Measurements from ENCODE around the gene AQP2.

Gene AQP2

DNA sequence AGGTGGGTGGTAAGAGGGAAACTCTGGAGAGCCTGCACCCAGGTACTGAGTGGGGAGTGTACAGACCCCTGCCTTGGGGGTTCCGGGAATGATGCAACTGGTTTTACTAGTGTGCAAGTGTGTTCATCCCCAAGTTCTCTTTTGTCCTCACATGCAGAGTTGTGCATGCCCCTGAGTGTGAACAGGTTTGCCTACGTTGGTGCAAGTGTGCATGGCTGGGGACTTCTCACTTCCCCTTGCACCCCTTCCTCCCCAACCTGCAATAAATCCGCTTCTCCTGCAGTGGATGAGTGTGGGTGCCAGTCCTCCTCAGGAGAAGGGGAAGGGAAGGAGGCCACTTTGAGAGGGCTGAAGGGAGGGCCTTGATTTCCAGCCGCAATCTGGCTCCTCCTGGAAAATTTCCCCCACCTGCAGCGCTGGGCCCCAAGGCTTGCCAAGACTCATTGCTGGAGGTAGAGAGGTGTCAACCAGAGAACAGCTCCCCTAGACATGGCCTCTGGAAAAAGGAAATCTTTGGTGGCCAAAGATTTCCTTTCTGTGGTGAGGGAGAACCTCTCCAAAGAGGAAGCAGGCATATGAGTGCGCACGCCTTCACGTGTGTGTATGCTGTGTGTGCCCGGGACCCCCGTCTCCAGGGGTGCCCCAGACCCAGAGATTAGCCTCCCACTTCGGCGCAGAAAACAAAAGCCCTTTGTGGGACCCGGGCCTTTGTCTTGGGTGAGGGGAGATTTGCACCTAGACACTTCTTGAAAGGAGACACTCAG lies 5.5 kb downstream of the AQP2 start:
- no peak for DNase-seq

DNA sequence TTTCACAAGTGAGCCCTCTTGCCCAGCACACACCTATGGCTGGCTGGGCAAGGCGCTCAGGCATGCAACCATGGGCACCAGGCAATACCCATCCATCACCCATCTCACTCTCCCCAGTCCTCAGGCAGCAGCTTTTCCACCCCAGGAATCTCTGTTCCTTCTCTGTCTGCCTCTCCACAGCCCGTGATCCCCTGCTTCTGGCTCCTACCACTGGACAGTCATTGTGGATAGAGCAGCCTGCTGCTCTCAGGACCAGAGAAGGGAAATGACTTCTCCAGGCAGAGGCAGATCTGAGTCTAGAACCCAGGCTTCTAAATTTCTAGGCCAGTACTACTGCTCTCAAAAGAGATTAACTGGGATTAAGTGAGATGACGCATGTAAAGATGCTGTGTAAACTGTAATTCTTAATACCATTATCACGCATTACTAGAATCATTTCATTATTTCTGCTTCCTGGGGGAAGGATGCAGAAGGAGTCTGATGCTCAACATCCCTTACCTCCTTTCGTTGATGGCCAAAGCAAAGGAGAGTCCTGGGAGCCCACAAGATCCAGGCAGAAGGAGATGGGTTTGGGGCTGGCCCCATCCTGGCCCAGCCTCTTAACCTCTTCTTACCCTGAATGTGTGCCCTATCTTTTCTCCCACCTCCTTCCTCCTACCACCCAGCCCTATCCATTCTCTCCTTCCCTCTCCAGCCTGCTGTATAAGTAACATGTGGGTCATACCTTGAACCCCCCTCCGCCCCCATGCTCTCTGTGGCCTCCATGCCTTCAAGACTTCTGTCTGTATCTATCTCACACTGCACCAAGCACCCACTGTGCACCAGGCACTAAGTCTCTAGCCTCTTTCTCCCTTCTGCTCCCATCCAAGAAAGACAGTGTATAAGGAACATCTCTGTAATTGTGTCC lies 6.4 kb downstream of the AQP2 start:
- no peak for DNase-seq

DNA sequence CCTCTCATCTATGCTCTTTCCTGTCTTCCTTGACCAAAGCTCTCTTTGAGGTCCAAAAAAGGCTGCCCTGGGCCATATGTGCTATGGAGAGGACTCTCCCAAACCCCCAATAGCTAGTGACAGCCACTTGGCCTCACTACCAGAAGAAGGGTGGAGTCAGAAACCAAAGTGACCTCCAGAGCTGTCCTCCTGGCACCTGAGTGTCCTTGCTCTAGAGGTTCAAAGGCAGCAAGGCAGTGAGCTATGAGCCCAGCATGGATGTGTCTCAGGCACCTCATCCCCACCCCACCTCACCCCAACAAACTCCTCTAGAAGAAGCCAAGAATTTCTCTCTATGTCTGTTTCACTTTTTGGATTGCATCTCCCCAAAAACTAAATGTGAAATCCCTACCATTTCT lies 7.0 kb downstream of the AQP2 start:
- DNase-seq: no peak

DNA sequence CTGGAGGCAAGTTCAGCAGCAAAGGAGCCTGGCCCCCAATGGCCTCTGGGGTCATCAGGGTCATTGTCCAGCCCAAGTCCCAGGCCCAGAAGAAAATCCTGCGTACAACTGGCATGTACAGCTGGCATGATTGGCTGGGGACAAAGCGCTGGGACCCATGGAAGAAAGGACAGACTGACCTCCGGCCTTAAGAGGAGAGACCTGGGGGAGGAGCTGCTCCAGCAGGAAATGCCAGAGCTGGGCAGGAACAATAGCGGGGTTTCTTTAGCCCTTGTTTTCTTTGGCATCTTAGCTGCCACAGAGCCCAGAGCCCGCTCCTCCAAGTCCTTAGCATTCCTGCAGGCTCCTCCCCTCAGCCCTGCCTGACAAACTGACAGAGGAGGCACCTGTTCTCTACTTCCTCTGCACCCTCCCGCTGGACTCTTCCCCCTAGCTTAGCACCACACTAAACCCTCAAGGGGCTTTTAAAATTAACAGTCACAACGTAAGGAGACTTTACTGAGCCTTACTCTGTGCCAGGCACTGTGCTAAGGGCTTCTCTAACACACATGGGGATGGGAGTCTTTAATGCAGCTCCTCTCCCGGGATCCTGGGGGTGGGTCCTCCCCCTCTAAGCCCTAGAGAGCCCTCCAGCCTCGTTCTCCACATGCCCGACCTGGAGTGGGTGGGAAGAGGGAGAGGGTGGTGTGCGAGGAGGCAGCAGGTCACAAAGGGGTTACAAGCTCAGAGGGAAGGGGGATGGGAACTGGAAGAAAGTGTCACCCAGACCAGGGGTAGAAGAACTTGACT lies 9.3 kb downstream of the AQP2 start:
- peak; percentile 45 for DNase-seq

DNA sequence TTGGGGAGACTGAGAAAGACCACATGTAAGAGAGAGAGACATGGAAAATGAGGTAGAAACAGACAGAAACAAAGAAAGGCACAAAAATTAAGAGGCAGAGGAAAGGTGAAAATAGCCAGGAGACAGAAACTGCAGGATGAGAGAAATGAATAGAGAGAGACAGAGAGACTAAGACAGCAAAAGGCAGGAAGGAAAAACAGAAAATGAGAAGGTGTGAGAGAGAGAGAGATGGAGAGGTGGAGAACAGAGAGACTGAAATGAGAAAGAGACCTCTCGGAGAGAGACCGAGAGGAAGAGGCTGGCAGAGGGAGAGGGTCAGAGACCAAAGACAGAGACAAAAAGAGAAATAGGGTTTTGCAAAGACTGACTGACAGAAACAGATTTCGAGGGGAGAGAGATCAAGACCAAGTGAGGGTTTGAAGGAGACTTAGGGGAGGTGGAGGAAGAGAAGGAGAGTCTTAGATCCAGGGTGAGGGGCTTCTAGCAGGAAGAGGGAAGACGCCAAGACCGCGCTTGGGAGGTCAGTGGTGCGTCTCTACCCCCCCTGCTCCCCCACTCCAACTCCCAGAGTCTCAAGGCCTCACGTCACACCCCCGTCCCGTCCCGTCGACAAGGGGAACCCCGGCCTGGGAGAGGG lies 10.1 kb downstream of the AQP2 start:
- no peak for DNase-seq

DNA sequence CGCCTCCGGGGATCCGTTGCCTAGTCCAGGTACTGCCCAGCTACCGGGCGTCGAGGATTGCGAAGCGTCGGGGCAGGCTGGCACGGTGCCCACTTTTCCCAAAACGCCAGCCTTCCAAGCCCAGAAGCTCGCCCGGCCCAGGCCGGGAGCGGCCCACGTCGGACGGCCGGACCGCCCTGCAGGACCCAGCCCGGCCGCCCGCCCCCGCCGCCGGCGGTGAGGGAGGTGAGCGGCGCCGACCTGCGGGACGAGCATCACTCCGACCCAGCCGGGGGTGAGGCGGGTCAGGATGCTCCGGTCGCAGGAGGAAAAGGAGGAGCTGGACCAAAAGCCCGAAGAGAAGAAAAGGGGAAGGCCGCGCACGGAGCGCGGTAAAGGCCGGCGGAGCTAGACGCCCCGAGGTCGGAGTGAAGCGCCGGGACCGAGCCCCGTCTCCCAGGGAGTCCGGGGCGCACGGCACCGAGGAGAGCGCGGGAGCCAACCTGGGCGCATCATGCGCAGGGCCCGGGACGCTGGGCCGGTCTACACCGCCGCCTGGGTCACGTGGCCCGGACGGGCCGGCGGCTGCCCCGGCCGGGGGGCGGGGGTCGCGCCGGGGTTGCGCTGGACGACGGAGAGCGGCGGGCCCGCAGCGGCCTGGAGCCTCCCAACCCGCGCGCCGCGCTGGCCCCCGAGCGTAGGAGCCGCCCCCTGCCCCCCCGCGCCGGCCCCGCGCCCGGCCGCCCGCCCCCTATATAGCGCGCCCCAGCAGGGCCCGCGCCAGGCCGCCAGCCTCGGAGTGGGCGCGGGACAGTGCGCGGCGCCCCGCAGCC lies 10.8 kb downstream of the AQP2 start, which contains the start of gene AQP5:
Gene AQP5 (plus strand): TSS at position 762 of the 812 bp plus-strand sequence. CDS start 146 bp downstream, outside the sequence.
- no peak for DNase-seq

DNA sequence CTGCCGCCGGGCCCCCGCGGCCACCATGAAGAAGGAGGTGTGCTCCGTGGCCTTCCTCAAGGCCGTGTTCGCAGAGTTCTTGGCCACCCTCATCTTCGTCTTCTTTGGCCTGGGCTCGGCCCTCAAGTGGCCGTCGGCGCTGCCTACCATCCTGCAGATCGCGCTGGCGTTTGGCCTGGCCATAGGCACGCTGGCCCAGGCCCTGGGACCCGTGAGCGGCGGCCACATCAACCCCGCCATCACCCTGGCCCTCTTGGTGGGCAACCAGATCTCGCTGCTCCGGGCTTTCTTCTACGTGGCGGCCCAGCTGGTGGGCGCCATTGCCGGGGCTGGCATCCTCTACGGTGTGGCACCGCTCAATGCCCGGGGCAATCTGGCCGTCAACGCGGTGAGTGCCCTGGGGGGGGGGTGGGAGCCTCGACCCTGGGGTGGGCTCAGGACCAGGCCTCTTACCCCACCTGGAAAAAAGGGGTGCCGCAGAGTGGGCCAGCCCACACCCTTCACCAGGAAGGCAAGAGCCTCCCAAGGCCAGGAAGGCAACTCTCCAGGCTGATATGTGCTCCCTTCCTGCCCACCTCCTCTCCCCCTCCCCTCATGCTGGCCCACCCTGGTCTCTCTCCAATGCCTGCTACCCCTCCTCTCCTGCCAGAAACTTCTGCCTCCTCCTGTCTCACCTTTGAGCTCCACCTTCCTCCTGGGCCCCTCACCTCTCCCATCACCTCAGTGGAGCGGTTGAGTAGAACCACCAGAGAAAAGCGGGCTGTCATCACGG lies 11.6 kb downstream of the AQP2 start:
- no peak for DNase-seq

DNA sequence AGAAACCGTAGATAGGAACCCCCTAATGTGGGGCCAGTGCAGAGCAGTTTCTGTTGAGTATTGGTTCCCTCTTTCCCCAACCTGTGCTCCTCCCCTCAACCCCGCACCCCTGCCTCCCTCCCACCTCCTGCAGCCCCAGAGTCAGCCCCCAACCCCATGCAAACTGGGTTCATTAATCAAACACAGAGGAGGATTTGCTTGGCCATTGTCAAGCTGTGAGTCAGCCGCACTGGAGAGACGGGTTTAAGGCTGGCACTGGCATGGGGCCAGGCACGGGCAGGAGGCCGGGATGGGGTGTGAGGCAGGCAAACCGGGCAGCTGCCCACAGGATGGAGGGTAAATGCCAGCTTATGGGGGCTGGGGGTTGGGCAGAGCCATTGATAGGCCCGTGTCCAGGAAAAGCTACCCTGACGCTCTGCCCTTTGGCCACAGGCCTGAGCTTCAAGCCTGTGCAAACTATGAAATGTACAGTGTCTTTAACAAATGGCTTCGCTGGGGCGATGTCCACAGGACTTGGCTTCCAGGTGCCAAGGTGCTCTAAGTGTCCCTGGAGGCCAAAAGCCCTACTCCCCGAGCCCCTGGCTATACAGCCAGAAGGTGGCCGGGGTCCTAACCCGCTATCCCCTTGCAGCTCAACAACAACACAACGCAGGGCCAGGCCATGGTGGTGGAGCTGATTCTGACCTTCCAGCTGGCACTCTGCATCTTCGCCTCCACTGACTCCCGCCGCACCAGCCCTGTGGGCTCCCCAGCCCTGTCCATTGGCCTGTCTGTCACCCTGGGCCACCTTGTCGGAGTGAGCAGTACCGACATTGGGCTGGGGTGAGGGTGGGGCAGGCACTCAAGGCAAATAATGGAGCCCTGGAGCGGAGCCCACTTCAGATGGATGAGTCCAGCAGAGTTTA lies 12.6 kb downstream of the AQP2 start:
- DNase-seq: peak; percentile 22

DNA sequence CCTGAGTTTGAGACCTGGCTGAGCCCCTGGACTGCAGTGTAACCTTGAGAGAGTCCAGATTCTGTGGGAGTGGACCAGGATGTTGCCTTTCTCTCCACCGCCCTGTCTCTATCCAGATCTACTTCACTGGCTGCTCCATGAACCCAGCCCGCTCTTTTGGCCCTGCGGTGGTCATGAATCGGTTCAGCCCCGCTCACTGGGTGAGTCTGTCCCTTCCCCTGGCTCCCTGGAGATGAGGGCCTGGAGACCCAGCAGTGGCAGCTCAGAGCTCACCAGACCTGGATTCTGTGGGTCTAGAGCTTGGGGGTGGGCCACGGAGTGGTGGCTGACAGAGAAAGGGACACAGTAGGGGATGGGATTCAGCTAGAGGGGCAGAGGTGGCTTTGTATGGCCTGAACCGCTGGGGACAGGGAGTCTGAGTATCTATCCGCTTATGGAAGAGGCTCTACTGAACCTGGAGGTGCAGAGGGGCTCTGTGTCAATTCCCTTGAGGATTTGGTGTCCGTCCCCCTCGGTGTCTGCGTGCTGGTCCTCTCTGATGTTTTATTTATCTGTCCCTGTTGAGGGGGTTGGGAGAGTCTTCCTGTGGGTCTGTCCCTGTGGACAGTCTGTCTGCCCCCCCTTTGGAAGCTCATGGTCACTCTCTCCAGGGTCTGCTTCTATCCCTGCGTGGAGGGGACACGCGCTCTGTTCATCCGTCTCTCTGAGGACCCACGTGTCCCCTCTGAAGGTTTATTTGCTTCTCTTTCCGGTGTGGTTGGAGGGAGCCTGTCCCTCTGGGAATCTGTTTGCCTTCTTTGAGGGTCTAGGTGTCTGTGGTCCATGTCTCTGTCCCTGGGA lies 13.7 kb downstream of the AQP2 start:
- DNase-seq: no peak

DNA sequence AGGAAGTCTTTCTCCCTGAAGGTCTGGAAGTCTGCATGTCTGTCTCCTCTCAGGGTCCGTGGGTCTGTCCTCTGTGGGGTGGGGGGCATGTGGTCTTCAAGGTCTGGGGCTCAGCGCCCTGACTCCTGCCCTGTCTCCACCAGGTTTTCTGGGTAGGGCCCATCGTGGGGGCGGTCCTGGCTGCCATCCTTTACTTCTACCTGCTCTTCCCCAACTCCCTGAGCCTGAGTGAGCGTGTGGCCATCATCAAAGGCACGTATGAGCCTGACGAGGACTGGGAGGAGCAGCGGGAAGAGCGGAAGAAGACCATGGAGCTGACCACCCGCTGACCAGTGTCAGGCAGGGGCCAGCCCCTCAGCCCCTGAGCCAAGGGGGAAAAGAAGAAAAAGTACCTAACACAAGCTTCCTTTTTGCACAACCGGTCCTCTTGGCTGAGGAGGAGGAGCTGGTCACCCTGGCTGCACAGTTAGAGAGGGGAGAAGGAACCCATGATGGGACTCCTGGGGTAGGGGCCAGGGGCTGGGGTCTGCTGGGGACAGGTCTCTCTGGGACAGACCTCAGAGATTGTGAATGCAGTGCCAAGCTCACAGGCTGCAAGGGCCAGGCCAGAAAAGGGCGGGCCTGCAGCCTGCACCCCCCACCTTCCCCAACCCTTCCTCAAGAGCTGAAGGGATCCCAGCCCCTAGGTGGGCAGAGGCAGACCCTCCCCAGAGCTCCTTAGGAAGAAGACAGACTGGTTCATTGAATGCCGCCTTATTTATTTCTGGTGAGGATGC lies 14.5 kb downstream of the AQP2 start:
- DNase-seq: no peak

DNA sequence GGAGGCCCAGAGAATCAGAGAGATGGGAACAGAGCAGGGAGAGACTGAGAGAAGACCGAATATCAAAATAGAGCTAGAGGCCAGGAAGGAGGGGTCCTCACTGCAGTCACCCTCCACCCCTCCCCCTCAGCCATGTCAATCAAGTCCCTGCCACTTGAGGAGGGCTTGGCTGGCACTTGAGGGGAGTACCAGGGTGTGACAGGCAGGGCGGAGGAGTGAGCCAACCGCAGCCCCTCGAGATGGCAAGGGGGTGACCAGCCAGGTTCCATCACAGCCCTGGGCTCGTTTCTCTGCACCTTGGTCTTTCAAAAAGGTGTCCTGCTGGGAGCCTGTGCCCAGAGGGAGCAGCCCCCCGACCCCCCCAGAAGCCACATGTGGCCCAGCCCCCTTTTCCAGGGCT lies 15.3 kb downstream of the AQP2 start:
- DNase-seq: no peak

DNA sequence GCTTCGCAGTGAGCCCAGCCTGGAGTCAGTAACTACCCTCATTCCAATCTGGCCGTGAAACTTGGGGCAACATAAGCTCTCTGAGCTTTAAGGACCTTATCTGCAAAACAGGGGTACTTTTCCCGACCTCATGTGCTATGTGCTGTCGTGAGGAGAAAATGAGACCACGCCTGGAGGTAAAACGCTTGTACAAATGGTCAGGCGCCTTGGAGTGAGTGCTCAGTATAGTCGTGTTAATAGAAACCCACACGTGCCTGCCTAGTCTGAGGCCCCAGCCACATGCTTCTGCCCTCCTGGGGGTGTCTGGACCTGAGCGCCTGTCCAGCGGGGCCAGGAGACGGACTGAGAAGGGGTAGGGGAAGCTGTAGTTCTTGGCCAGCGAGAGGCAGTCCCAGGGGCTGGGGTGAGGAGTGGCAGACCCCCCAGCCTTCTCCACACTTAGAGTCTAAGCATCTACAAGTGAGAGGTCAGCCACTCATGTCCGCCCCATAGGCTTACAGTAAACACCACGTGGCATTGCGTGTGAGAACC lies 16.0 kb downstream of the AQP2 start:
- DNase-seq: no peak

DNA sequence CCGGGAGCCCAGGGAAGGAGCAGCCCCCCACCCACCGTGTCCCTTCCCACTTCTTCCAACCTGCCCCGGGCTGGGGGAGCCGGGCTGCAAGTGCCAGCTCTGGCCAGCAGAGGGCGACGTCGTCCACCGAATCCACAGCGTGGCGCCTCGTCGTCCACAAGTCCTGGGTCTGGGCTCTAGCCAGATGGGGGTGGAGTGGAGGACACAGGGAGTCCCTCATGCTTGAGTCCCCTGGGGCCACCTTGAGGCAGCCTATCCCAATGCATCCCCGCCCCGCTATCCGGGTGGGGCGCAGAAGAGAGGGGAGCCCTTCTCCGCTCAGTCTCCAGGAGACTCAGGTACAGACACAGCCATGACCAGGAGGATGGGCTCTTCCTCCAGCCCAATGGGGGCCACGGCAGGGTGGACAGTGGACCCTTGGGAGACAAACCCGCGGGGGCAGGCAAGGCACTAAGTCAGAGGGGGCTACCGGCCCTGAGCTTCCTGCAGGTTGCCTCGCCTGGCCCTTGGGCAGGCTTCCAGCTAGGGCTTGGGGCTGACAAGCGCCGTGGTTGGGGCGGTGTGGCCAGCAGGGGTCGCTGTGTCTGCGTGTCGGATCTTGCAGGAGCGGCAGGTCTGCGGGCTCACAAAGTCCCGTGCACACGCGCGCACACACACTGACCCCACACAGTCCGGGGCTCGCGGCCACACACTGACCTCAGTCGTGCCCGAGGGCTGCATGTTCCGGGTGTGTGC lies 16.7 kb downstream of the AQP2 start:
- DNase-seq: peak; percentile 85

DNA sequence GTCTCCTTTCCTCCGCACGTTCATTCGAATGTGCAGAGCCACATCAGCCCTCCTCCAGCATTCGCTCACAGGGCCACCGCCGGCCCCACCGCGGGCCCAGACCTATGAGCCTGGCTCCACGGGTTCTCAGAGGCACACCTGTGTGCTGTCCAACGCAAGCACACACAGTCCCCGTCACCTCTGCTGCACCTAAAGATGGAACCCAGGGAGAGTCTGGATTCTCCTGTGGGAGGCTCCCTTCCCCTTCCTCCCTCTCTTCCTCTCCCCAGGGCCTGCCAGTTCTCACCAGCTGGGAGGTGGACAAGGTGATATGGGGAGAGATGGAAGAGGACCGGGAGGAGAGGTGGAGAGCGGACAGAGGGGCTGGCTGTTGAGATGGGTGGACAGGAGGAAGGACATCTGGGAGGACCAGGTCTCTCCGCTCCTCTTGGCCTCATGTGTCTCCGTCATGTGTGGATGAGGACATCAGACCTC lies 17.3 kb downstream of the AQP2 start:
- no peak for DNase-seq

DNA sequence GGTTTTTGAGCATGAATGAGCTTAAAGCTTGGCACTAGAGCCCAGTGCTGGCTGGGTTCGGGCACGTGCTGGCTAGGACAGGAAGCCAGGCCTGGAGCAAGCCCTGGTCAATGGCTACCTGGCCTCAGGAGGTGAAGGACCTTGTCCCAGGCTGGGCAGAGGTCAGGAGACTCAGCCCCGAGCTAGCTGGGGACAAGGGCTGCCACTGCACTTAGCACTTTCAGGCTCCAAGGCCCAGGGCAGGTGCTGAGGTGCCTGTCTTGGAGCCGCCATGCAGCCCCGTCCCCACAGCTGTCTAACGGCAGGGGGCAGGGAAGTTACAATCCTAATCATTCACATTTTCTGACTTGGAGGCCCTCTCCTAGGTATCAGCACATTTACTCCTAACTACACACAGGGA lies 17.9 kb downstream of the AQP2 start:
- no peak for DNase-seq

DNA sequence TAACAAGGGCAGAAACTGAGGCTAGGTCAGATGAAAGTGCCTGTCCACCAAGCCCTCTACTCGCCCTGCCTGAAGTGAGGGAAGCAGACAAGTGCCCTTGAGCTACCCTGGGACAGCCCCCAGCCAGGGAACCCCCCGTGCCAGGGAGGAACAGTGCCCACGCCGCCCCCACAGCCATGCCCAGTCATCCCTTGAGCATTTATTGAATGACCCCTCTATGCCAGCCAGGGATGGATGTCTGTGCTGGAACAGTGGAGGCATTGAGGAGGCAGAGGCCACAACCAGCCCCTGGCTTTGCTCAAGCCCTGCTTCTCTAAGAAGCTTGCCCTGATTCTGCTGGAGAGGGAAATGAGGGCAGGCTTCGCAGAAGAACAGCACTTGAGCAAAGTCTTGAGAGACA lies 18.5 kb downstream of the AQP2 start:
- no peak for DNase-seq
